Measurements from ENCODE around the gene NPY5R. TPM values are rescaled to one million over a fixed set of nuclear protein-coding genes. Genes with fewer than 3 reads are reported as not detected.

NPY5R gene
- total and polyA plus RNA-seq, 2 of the 13 experiments (the other 11 are each of a cell fraction or from before 2014, with no cell fraction given) = not detected

DNA sequence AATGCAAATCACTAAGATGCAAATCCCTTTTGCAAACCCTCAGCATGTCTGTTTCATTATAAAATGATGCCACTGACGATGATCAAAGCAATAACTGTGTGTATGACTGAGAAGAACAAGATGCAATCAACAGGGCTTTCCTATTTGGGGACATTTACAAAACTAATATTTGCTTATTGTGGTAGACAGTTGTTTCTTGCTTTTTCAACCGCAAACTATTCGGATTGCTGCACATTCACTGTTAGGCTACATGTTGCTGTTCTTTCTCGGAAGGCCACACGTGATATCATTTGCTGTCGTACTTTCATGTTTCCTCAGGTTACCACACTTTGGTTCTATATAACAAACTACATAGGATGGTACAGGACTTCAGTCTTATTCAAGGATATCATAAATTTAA, 49.8 kb downstream of the NPY5R start (continued):
- no peak for TF ChIP-seq KAT8 (CRISPR knock-in tag; IDR thresholded peaks at IDR 0.05)
- TF ChIP-seq ZIK1 (CRISPR knock-in tag; IDR thresholded peaks at IDR 0.05; ENCODE audit: borderline replicate concordance, low read depth) = no peak
- TF ChIP-seq HNRNPK (IDR thresholded peaks at IDR 0.05; ENCODE audit: low read depth, low read length, poor library complexity, severe bottlenecking) = no peak
- TF ChIP-seq, protein P1, sequence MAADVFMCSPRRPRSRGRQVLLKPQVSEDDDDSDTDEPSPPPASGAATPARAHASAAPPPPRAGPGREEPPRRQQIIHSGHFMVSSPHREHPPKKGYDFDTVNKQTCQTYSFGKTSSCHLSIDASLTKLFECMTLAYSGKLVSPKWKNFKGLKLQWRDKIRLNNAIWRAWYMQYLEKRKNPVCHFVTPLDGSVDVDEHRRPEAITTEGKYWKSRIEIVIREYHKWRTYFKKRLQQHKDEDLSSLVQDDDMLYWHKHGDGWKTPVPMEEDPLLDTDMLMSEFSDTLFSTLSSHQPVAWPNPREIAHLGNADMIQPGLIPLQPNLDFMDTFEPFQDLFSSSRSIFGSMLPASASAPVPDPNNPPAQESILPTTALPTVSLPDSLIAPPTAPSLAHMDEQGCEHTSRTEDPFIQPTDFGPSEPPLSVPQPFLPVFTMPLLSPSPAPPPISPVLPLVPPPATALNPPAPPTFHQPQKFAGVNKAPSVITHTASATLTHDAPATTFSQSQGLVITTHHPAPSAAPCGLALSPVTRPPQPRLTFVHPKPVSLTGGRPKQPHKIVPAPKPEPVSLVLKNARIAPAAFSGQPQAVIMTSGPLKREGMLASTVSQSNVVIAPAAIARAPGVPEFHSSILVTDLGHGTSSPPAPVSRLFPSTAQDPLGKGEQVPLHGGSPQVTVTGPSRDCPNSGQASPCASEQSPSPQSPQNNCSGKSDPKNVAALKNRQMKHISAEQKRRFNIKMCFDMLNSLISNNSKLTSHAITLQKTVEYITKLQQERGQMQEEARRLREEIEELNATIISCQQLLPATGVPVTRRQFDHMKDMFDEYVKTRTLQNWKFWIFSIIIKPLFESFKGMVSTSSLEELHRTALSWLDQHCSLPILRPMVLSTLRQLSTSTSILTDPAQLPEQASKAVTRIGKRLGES (CRISPR knock-in tag; IDR thresholded peaks at IDR 0.05; ENCODE audit: borderline replicate concordance) = no peak
- TF ChIP-seq IRX3 (CRISPR knock-in tag; IDR thresholded peaks at IDR 0.05; ENCODE audit: borderline replicate concordance, low read depth) = no peak
- no peak for TF ChIP-seq FOXA1 (IDR thresholded peaks at IDR 0.05)
- TF ChIP-seq FOXA1 (CRISPR knock-in tag; IDR thresholded peaks at IDR 0.05) = no peak

DNA sequence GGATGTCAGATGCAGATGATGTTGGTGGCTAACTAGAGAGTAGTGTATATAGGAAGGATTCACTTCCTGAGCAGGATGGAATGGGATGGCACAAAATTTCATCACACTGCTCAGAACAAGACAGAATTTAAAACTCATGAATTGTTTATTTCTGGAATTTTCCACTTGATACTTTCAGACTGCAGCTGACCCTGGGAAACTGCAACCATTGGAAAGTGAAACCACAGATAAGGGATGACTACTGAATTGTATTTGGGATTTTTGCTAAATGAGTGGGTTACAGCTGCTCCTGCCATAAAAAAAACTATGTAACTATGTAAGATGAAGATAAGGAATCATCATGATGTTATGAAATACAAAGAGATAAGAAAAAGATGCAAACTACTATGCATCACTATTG, 51.4 kb downstream of the NPY5R start:
- BruUV-seq (replicated peaks) = no TSS peak
- POLR2A ChIA-PET = no interaction called here
- CTCF ChIA-PET (ENCODE audit: low intra/inter-chr PET ratio, low total read pairs) = no interaction called here
- no peak overlapping the region for H2AFZ ChIP-seq (ENCODE audit: low read length)
- no peaks in the 10 kb centered on the region for H3K36me3 ChIP-seq (replicated peaks in 1 of 2; ENCODE audit: control insufficient read depth in 1 of 2, insufficient read depth in 2 of 2, low read length in 2 of 2)
- no peaks in the 10 kb centered on the region for H4K20me1 ChIP-seq (ENCODE audit: insufficient read depth, low read length)
- FAIRE-seq = no peak
- no peak for ATAC-seq
- H3K4me2 ChIP-seq (ENCODE audit: low read depth, low read length) = peak overlapping the region; percentile 16; the same call in 1 of the 2 replicates
- no peak overlapping the region; a peak in 1 of 6 replicates for H3K4me3 ChIP-seq (replicated peaks in 1 of 3; ENCODE audit: insufficient read depth in 1 of 3, low read depth in 2 of 3, low read length in 3 of 3)
- no peak overlapping the region for H3K27ac ChIP-seq (ENCODE audit: extremely low read length, insufficient read depth, low read length)
- H3K4me1 ChIP-seq (ENCODE audit: insufficient read depth, low read length) = no peaks in the 10 kb centered on the region
- no peaks in the 10 kb centered on the region for H3K9me3 ChIP-seq (ENCODE audit: low read length)
- no peak overlapping the region for H3K9ac ChIP-seq (ENCODE audit: insufficient read depth, low read depth, low read length)
- no peaks in the 10 kb centered on the region for H3K27me3 ChIP-seq (ENCODE audit: control insufficient read depth in 1 of 2, insufficient read depth in 2 of 2, low read length in 2 of 2)
- in situ Hi-C loops (cut with HindIII; ENCODE audit: extremely low pct_ligation_motif_present, low pct_unique_long_range_greater_than_20kb) = no loop called here
- TF ChIP-seq, protein P2, sequence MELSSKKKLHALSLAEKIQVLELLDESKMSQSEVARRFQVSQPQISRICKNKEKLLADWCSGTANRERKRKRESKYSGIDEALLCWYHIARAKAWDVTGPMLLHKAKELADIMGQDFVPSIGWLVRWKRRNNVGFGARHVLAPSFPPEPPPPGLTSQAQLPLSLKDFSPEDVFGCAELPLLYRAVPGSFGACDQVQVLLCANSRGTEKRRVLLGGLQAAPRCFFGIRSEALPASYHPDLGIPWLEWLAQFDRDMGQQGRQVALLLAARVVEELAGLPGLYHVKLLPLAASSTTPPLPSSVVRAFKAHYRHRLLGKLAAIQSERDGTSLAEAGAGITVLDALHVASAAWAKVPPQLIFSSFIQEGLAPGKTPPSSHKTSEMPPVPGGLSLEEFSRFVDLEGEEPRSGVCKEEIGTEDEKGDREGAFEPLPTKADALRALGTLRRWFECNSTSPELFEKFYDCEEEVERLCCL (CRISPR knock-in tag; IDR thresholded peaks at IDR 0.05; ENCODE audit: borderline replicate concordance) = no peak
- TF ChIP-seq ZNF317 (CRISPR knock-in tag; IDR thresholded peaks at IDR 0.05) = no peak
- TF ChIP-seq, protein P3, sequence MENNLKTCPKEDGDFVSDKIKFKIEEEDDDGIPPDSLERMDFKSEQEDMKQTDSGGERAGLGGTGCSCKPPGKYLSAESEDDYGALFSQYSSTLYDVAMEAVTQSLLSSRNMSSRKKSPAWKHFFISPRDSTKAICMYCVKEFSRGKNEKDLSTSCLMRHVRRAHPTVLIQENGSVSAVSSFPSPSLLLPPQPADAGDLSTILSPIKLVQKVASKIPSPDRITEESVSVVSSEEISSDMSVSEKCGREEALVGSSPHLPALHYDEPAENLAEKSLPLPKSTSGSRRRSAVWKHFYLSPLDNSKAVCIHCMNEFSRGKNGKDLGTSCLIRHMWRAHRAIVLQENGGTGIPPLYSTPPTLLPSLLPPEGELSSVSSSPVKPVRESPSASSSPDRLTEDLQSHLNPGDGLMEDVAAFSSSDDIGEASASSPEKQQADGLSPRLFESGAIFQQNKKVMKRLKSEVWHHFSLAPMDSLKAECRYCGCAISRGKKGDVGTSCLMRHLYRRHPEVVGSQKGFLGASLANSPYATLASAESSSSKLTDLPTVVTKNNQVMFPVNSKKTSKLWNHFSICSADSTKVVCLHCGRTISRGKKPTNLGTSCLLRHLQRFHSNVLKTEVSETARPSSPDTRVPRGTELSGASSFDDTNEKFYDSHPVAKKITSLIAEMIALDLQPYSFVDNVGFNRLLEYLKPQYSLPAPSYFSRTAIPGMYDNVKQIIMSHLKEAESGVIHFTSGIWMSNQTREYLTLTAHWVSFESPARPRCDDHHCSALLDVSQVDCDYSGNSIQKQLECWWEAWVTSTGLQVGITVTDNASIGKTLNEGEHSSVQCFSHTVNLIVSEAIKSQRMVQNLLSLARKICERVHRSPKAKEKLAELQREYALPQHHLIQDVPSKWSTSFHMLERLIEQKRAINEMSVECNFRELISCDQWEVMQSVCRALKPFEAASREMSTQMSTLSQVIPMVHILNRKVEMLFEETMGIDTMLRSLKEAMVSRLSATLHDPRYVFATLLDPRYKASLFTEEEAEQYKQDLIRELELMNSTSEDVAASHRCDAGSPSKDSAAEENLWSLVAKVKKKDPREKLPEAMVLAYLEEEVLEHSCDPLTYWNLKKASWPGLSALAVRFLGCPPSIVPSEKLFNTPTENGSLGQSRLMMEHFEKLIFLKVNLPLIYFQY (CRISPR knock-in tag; IDR thresholded peaks at IDR 0.05; ENCODE audit: borderline replicate concordance) = no peak
- no peak for TF ChIP-seq XBP1 (CRISPR knock-in tag; IDR thresholded peaks at IDR 0.05)
- no peak for TF ChIP-seq KLF12 (CRISPR knock-in tag; IDR thresholded peaks at IDR 0.05; ENCODE audit: borderline replicate concordance)
- TF ChIP-seq ZNF564 (CRISPR knock-in tag; IDR thresholded peaks at IDR 0.05) = no peak
- TF ChIP-seq, protein P4, sequence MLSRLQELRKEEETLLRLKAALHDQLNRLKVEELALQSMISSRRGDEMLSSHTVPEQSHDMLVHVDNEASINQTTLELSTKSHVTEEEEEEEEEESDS (CRISPR knock-in tag; IDR thresholded peaks at IDR 0.05; ENCODE audit: borderline replicate concordance) = no peak
- intact Hi-C loops (cut with micrococcal nuclease; ENCODE audit: unreplicated experiment) = no loop called here
- H3K79me2 ChIP-seq (ENCODE audit: insufficient read depth, low read length) = no peaks in the 10 kb centered on the region
- DNase-seq (ENCODE audit: low spot score) = no peak
